ENCODE measurements around the gene TSPYL2.

Gene TSPYL2

GRCh38 chrX:53093177-53093655, 11.0 kb downstream of the TSPYL2 start:
- peak; percentile 63 for TF ChIP-seq CTCF (IDR thresholded peaks at IDR 0.05; ENCODE audit: low read depth, low read length)
- peak; percentile 83 for DNase-seq (ENCODE audit: low read depth, low spot score)
- peak overlapping the region; percentile 69 for H3K4me3 ChIP-seq (ENCODE audit: low read depth, low read length)
- in situ Hi-C loops (cut with HindIII; ENCODE audit: low sequenced_read_pairs), result no loop called here

GRCh38 chrX:53093748-53094581, 11.8 kb downstream of the TSPYL2 start, which contains the start of gene KANTR:
KANTR (plus strand) TSS chrX:53094142; CDS start chrX:53124273, 30,131 bp downstream.
- TF ChIP-seq CTCF (IDR thresholded peaks at IDR 0.05; ENCODE audit: low read depth, low read length), result no peak
- peak; percentile 95 for DNase-seq (ENCODE audit: low read depth, low spot score)
- peak within 1 kb of the TSS; percentile 69 for H3K4me3 ChIP-seq (ENCODE audit: low read depth, low read length)
- in situ Hi-C loops (cut with HindIII; ENCODE audit: low sequenced_read_pairs), result no loop called here

- TF ChIP-seq CTCF (IDR thresholded peaks at IDR 0.05; ENCODE audit: low read depth, low read length), result no peak
- H3K4me3 ChIP-seq (ENCODE audit: low read depth, low read length), result peak overlapping the region; percentile 69
- in situ Hi-C loops (cut with HindIII; ENCODE audit: low sequenced_read_pairs), result no loop called here
- DNase-seq (ENCODE audit: low read depth, low spot score), result no peak
These were observed 12.4 kb downstream of the TSPYL2 start for GRCh38 chrX:53094582-53094905.

- DNase-seq (ENCODE audit: low read depth, low spot score), result no peak
- in situ Hi-C loops (cut with HindIII; ENCODE audit: low sequenced_read_pairs), result no loop called here
- TF ChIP-seq CTCF (IDR thresholded peaks at IDR 0.05; ENCODE audit: low read depth, low read length), result no peak
- H3K4me3 ChIP-seq (ENCODE audit: low read depth, low read length), result no peak overlapping the region
These were observed 13.6 kb downstream of the TSPYL2 start for GRCh38 chrX:53095796-53096195.

GRCh38 chrX:53114864-53115549, 32.8 kb downstream of the TSPYL2 start:
- no peak for DNase-seq (ENCODE audit: low read depth, low spot score)
- H3K4me3 ChIP-seq (ENCODE audit: low read depth, low read length), result no peak overlapping the region
- TF ChIP-seq CTCF (IDR thresholded peaks at IDR 0.05; ENCODE audit: low read depth, low read length), result no peak
- in situ Hi-C loops (cut with HindIII; ENCODE audit: low sequenced_read_pairs), result no loop called here

- in situ Hi-C loops (cut with HindIII; ENCODE audit: low sequenced_read_pairs), result no loop called here
- no peak for DNase-seq (ENCODE audit: low read depth, low spot score)
- no peak overlapping the region for H3K4me3 ChIP-seq (ENCODE audit: low read depth, low read length)
- no peak for TF ChIP-seq CTCF (IDR thresholded peaks at IDR 0.05; ENCODE audit: low read depth, low read length)
These were observed 33.3 kb downstream of the TSPYL2 start for GRCh38 chrX:53115550-53115874.

Measured in astrocyte of the spinal cord (primary cell).